Liver (tissue), 3 donors: ENCODE measurements around the gene ASB15.
A peak's percentile ranks its signal among the peaks of the same experiment; 100 is the strongest.

ENCODE experiments used
- CTCF ChIP-seq: fragments of 150-350 bp; IDR thresholded peaks from 2 replicates; pipeline ENCODE4 v1.5.1; 2017; ENCODE audit warnings: improper control_type of control experiment, low read depth, low read length; ENCODE audit not compliant: missing input control
- FOXA2 ChIP-seq: IDR thresholded peaks from 2 replicates; pipeline ENCODE4 v1.6.1; 2016; ENCODE audit warnings: antibody characterized with exemption
- HNF4G ChIP-seq: IDR thresholded peaks from 2 replicates; pipeline ENCODE4 v1.6.1; 2016; ENCODE audit warnings: antibody characterized with exemption
- MAX ChIP-seq: IDR thresholded peaks from 2 replicates; pipeline ENCODE4 v1.6.1; 2016; ENCODE audit warnings: antibody characterized with exemption
- SP1 ChIP-seq: IDR thresholded peaks from 2 replicates; pipeline ENCODE4 v1.6.1; 2018; ENCODE audit warnings: antibody characterized with exemption, mild to moderate bottlenecking
- TAF1 ChIP-seq: conservative IDR thresholded peaks from 2 replicates; pipeline ENCODE4 v1.6.1; 2016; ENCODE audit warnings: antibody characterized with exemption, mild to moderate bottlenecking
- YY1 ChIP-seq: IDR thresholded peaks from 2 replicates; pipeline ENCODE4 v1.6.1; 2016; ENCODE audit warnings: antibody characterized with exemption, mild to moderate bottlenecking
- donor health status: healthy.
- donor health status: healthy.

GRCh38 chr7:123645516-123645915, 43.9 kb downstream of the ASB15 start:
- no peak for TF ChIP-seq HNF4G
- no peak for TF ChIP-seq CTCF
- TF ChIP-seq YY1 = peak; percentile 41
- no peak for TF ChIP-seq MAX
- TF ChIP-seq TAF1 = no peak
- TF ChIP-seq FOXA2 = no peak
- peak; percentile 48 for TF ChIP-seq SP1
